CD4-positive, CD25-positive, alpha-beta regulatory T cell (primary cell): ENCODE results near the gene DLGAP4. TPM values are rescaled to one million over a fixed set of nuclear protein-coding genes. Genes with fewer than 3 reads are reported as not detected.
A peak's percentile ranks its signal among the peaks of the same experiment; 100 is the strongest.

Experiments
- ATAC-seq, 2 donors: fragments of 150-1000 bp; cut with Tn5 transposase; one replicate each; pipeline ENCODE4 v1.10.0; 2021; ENCODE audit warnings: low read depth in 2 of 2, moderate number of reproducible peaks in 2 of 2, moderate library complexity in 1 of 2
- DNase-seq, 3 donors: peaks; one replicate each; pipeline versions ENCODE4 v3.0.0 to v3.0.0-alpha.2; 2012 to 2022; ENCODE audit warnings: mixed read lengths in 1 of 3
- H3K27ac ChIP-seq: one replicate; pipeline ENCODE4 v1.7.0; 2013; ENCODE audit warnings: mild to moderate bottlenecking, low read length; ENCODE audit not compliant: insufficient read depth, poor library complexity, severe bottlenecking
- H3K27me3 ChIP-seq: one replicate; pipeline ENCODE4 v1.7.0; 2013; ENCODE audit warnings: low read length; ENCODE audit not compliant: control insufficient read depth, insufficient read depth
- H3K36me3 ChIP-seq: one replicate; pipeline ENCODE4 v1.7.0; 2013; ENCODE audit warnings: mild to moderate bottlenecking, low read length, moderate library complexity; ENCODE audit not compliant: control insufficient read depth, insufficient read depth
- H3K4me1 ChIP-seq: 2 replicates; pipeline ENCODE4 v1.7.0; 2013; ENCODE audit warnings: mild to moderate bottlenecking, low read length; ENCODE audit not compliant: insufficient read depth, control insufficient read depth, poor library complexity, severe bottlenecking
- H3K4me3 ChIP-seq: one replicate; pipeline ENCODE4 v1.7.0; 2013; ENCODE audit warnings: low read depth, mild to moderate bottlenecking, low read length, moderate library complexity
- H3K9me3 ChIP-seq, 2 experiments: 1 replicate in 1 of 2; 2 replicates in 1 of 2; pipeline ENCODE4 v1.7.0; 2013; ENCODE audit warnings: low read length in 2 of 2, mild to moderate bottlenecking in 1 of 2, moderate library complexity in 1 of 2; ENCODE audit not compliant: control insufficient read depth in 2 of 2
- H3K27ac Mint-ChIP-seq, 3 donors: one replicate each; pipeline ENCODE4 v1.8.0; 2020 to 2022; ENCODE audit warnings: mild to moderate bottlenecking in 3 of 3, mixed read lengths in 3 of 3, moderate library complexity in 2 of 3
- H3K27me3 Mint-ChIP-seq: one replicate; pipeline ENCODE4 v1.8.0; 2022; ENCODE audit warnings: mild to moderate bottlenecking, mixed read lengths
- H3K36me3 Mint-ChIP-seq: one replicate; pipeline ENCODE4 v1.8.0; 2020; ENCODE audit warnings: mixed read lengths
- H3K4me1 Mint-ChIP-seq, 4 donors: one replicate each; pipeline ENCODE4 v1.8.0; 2020 to 2022; ENCODE audit warnings: mixed read lengths in 4 of 4, mild to moderate bottlenecking in 1 of 4
- H3K4me3 Mint-ChIP-seq, 4 donors: one replicate each; pipeline ENCODE4 v1.8.0; 2020 to 2022; ENCODE audit warnings: mild to moderate bottlenecking in 4 of 4, mixed read lengths in 4 of 4, moderate library complexity in 3 of 4
- H3K9me3 Mint-ChIP-seq, 7 donors: one replicate each; pipeline ENCODE4 v1.8.0; 2020 to 2022; ENCODE audit warnings: mixed read lengths in 7 of 7, mild to moderate bottlenecking in 3 of 7, moderate library complexity in 2 of 7
- polyA plus RNA-seq, 4 donors: library from polyadenylated mRNA; unstranded; fragments of 300-500 nt; fragmentation: Illumina TruSeq; gene quantifications; one replicate each; pipeline ENCODE4 v1.2.3, GENCODE V29; 2021
- total RNA-seq: library from RNA; stranded (reverse); gene quantifications from one replicate; pipeline ENCODE4 v1.2.3, GENCODE V29; 2022

The DLGAP4 gene
- total and polyA plus RNA-seq, 5 donors from 2014 or later: 10.8 to 43.5 (median 14.7) TPM

- Histone ChIP-seq H3K27ac (no peak overlapping the region), H3K36me3 (no peaks in the 10 kb centered on the region), H3K27me3 (peaks cover 25% of the 10 kb centered on the region), H3K9me3 (no peaks in the 10 kb centered on the region), H3K4me3 (no peak overlapping the region), H3K4me1 (peaks cover 7% of the 10 kb centered on the region)
- ATAC-seq: no peak
- Mint-ChIP-seq H3K36me3 (no peaks in the 10 kb centered on the region), H3K9me3 (peaks cover 0 to 4% (median 0%) of the 10 kb centered on the region in 7 donors), H3K4me3 (no peak overlapping the region), H3K4me1 (peaks cover 0 to 16% (median 4%) of the 10 kb centered on the region in 4 donors), H3K27me3 (peaks cover 43% of the 10 kb centered on the region), H3K27ac (no peak overlapping the region)
- DNase-seq: no peak
These were observed 2.2 kb downstream of the DLGAP4 start for GRCh38 chr20:36308353-36308752.

- Mint-ChIP-seq H3K27ac (no peak overlapping the region), H3K9me3 (peaks cover 0 to 4% (median 0%) of the 10 kb centered on the region in 7 donors), H3K36me3 (no peaks in the 10 kb centered on the region), H3K4me1 (peaks cover 0 to 16% (median 4%) of the 10 kb centered on the region in 4 donors), H3K4me3 (peak overlapping the region; percentile 41 to 47 (median 44)), H3K27me3 (peaks cover 41% of the 10 kb centered on the region)
- H3K27ac ChIP-seq: no peak overlapping the region
- H3K9me3 ChIP-seq: no peaks in the 10 kb centered on the region
- H3K27me3 ChIP-seq: peaks cover 20% of the 10 kb centered on the region
- no peak overlapping the region for H3K4me3 ChIP-seq
- H3K4me1 ChIP-seq: peaks cover 7% of the 10 kb centered on the region
- ATAC-seq: no peak
- no peaks in the 10 kb centered on the region for H3K36me3 ChIP-seq
- no peak for DNase-seq
These were observed 2.8 kb downstream of the DLGAP4 start for GRCh38 chr20:36308986-36309385.

- H3K4me3 Mint-ChIP-seq: peak overlapping the region in 3 of 4 donors; percentile 26 to 47 (median 41)
- Histone ChIP-seq H3K4me3 (no peak overlapping the region), H3K9me3 (no peaks in the 10 kb centered on the region), H3K27ac (no peak overlapping the region), H3K27me3 (peaks cover 15% of the 10 kb centered on the region), H3K4me1 (peaks cover 7% of the 10 kb centered on the region), H3K36me3 (no peaks in the 10 kb centered on the region)
- peak overlapping the region in 1 of 3 donors; percentile 2 for H3K27ac Mint-ChIP-seq
- DNase-seq (no peak), ATAC-seq (no peak)
- H3K9me3 Mint-ChIP-seq: peaks cover 0 to 4% (median 0%) of the 10 kb centered on the region in 7 donors
- H3K4me1 Mint-ChIP-seq: peaks cover 0 to 15% (median 4%) of the 10 kb centered on the region in 4 donors
- H3K36me3 Mint-ChIP-seq: no peaks in the 10 kb centered on the region
- H3K27me3 Mint-ChIP-seq: peaks cover 35% of the 10 kb centered on the region
These were observed 3.5 kb downstream of the DLGAP4 start for GRCh38 chr20:36309643-36310042.

- H3K36me3 Mint-ChIP-seq: no peaks in the 10 kb centered on the region
- ATAC-seq (no peak), DNase-seq (no peak)
- Histone ChIP-seq H3K9me3 (no peaks in the 10 kb centered on the region), H3K27me3 (peaks cover 9% of the 10 kb centered on the region), H3K4me3 (no peak overlapping the region), H3K27ac (no peak overlapping the region), H3K36me3 (no peaks in the 10 kb centered on the region), H3K4me1 (peaks cover 7% of the 10 kb centered on the region)
- no peak overlapping the region for H3K4me3 Mint-ChIP-seq
- H3K27me3 Mint-ChIP-seq: peaks cover 28% of the 10 kb centered on the region
- H3K4me1 Mint-ChIP-seq: peaks cover 0 to 8% (median 4%) of the 10 kb centered on the region in 4 donors
- peaks cover 0 to 4% (median 0%) of the 10 kb centered on the region in 7 donors for H3K9me3 Mint-ChIP-seq
- H3K27ac Mint-ChIP-seq: no peak overlapping the region
These were observed 4.3 kb downstream of the DLGAP4 start for GRCh38 chr20:36310215-36310981.

- Histone ChIP-seq H3K4me1 (peaks cover 7% of the 10 kb centered on the region), H3K27me3 (peaks cover 7% of the 10 kb centered on the region), H3K9me3 (no peaks in the 10 kb centered on the region), H3K36me3 (no peaks in the 10 kb centered on the region), H3K27ac (no peak overlapping the region), H3K4me3 (no peak overlapping the region)
- Mint-ChIP-seq H3K27me3 (peaks cover 24% of the 10 kb centered on the region), H3K4me3 (peak overlapping the region in 1 of 4 donors; percentile 17), H3K9me3 (peaks cover 0 to 4% (median 0%) of the 10 kb centered on the region in 7 donors), H3K36me3 (no peaks in the 10 kb centered on the region), H3K4me1 (peaks cover 0 to 6% (median 3%) of the 10 kb centered on the region in 4 donors), H3K27ac (no peak overlapping the region)
- DNase-seq (no peak), ATAC-seq (no peak)
These were observed 5.2 kb downstream of the DLGAP4 start for GRCh38 chr20:36311141-36311853.

- no peaks in the 10 kb centered on the region for H3K9me3 ChIP-seq
- H3K4me3 ChIP-seq: no peak overlapping the region
- H3K4me3 Mint-ChIP-seq: no peak overlapping the region
- no peak for DNase-seq
- no peak overlapping the region for H3K27ac Mint-ChIP-seq
- no peak overlapping the region for H3K27ac ChIP-seq
- peaks cover under 1% of the 10 kb centered on the region for H3K4me1 ChIP-seq
- H3K36me3 ChIP-seq: no peaks in the 10 kb centered on the region
- no peaks in the 10 kb centered on the region for H3K36me3 Mint-ChIP-seq
- peaks cover 7% of the 10 kb centered on the region for H3K27me3 ChIP-seq
- peaks cover 0 to 4% (median 0%) of the 10 kb centered on the region in 7 donors for H3K9me3 Mint-ChIP-seq
- ATAC-seq: no peak
- H3K27me3 Mint-ChIP-seq: peaks cover 24% of the 10 kb centered on the region
- peaks cover 0 to 6% (median 3%) of the 10 kb centered on the region in 4 donors for H3K4me1 Mint-ChIP-seq
These were observed 6.0 kb downstream of the DLGAP4 start for GRCh38 chr20:36311854-36312723.

- no peak overlapping the region for H3K27ac ChIP-seq
- Mint-ChIP-seq H3K36me3 (no peaks in the 10 kb centered on the region), H3K27ac (no peak overlapping the region), H3K4me3 (no peak overlapping the region), H3K4me1 (peaks cover 0 to 6% (median 1%) of the 10 kb centered on the region in 4 donors), H3K27me3 (peaks cover 24% of the 10 kb centered on the region), H3K9me3 (peaks cover 0 to 4% (median 0%) of the 10 kb centered on the region in 7 donors)
- H3K4me3 ChIP-seq: no peak overlapping the region
- H3K27me3 ChIP-seq: peaks cover 5% of the 10 kb centered on the region
- DNase-seq (no peak), ATAC-seq (no peak)
- no peaks in the 10 kb centered on the region for H3K9me3 ChIP-seq
- no peaks in the 10 kb centered on the region for H3K4me1 ChIP-seq
- H3K36me3 ChIP-seq: no peaks in the 10 kb centered on the region
These were observed 6.7 kb downstream of the DLGAP4 start for GRCh38 chr20:36312724-36313441.
